Transverse colon (tissue), 4 donors: ENCODE measurements around the gene ECHDC3. TPM values are rescaled to one million over a fixed set of nuclear protein-coding genes. Genes with fewer than 3 reads are reported as not detected.

ENCODE experiments used
- DNase-seq: peaks from one replicate; pipeline ENCODE4 v3.0.0-alpha.2; 2019
- H3K27ac ChIP-seq, 4 donors: fragments of 200-600 bp; sonication (generic); 2 replicates each; pipeline ENCODE4 v1.5.1; 2016 to 2018; ENCODE audit warnings: inconsistent platforms in 4 of 4
- H3K27me3 ChIP-seq: fragments of 200-600 bp; sonication (generic); 2 replicates; pipeline ENCODE4 v1.5.1; 2017; ENCODE audit warnings: inconsistent platforms
- H3K36me3 ChIP-seq, 4 donors: fragments of 200-600 bp; sonication (generic); 2 replicates each; pipeline ENCODE4 v1.5.1; 2017 to 2019; ENCODE audit warnings: inconsistent platforms in 4 of 4
- H3K4me1 ChIP-seq, 4 donors: fragments of 200-600 bp; sonication (generic); 2 replicates each; pipeline ENCODE4 v1.5.1; 2017 to 2020; ENCODE audit warnings: inconsistent platforms in 4 of 4
- H3K4me3 ChIP-seq, 4 donors: fragments of 200-600 bp; sonication (generic); 1 replicate in 1 of 4; 2 replicates in 3 of 4; pipeline versions ENCODE4 v1.5.1 to v1.6.1; 2017 to 2019; ENCODE audit warnings: inconsistent platforms in 4 of 4
- H3K9me3 ChIP-seq, 2 donors: fragments of 200-600 bp; sonication (generic); 2 replicates each; pipeline ENCODE4 v1.5.1; 2017 to 2019; ENCODE audit warnings: inconsistent platforms in 2 of 2
- CTCF ChIP-seq, 5 experiments: fragments of 200-600 bp in 3 of 5; fragments of 450-650 bp in 2 of 5; sonication (generic) in 3 of 5; IDR thresholded peaks; 1 replicate in 2 of 5; 2 replicates in 3 of 5; pipeline ENCODE4 v1.5.1; 2016 to 2017; ENCODE audit warnings: antibody characterized with exemption in 5 of 5, inconsistent platforms in 3 of 5, mild to moderate bottlenecking in 2 of 5, moderate library complexity in 1 of 5
- EP300 ChIP-seq: sonication (generic); formaldehyde crosslinking; IDR thresholded peaks from one replicate; pipeline ENCODE4 v1.6.1; 2017; ENCODE audit warnings: antibody characterized with exemption, low read depth
- POLR2A ChIP-seq: fragments of 450-650 bp; IDR thresholded peaks from one replicate; pipeline ENCODE4 v1.6.1; 2016; ENCODE audit warnings: antibody characterized with exemption, mild to moderate bottlenecking, moderate library complexity
- POLR2AphosphoS5 ChIP-seq, 3 donors: sonication (generic); formaldehyde crosslinking; IDR thresholded peaks; one replicate each; pipeline ENCODE4 v1.6.1; 2016; ENCODE audit warnings: antibody characterized with exemption in 3 of 3
- WGBS, 2 donors: methylation state at CpG; one replicate each; pipeline ENCODE4 v1.1.5; 2018; ENCODE audit warnings: low coverage in 1 of 2; 5-methylcytosine and 5-hydroxymethylcytosine counted together
- in situ Hi-C, 4 donors: fragments of 200-750 bp; cut with MboI; loops; one replicate each; pipeline versions ENCODE4 v1.15.0 to v1.15.1; 2017; ENCODE audit warnings: low sequenced_read_pairs in 3 of 4, low pct_ligation_motif_present in 1 of 4, low pct_unique_long_range_greater_than_20kb in 1 of 4
- intact Hi-C: fragments of 100-400 bp; cut with DNase I; formaldehyde crosslinking; loops from one replicate; pipeline ENCODE4 v1.15.1; 2023; ENCODE audit warnings: low total_unique reads
- total RNA-seq, 4 donors: library from RNA; depleted of rRNA; stranded (reverse); fragments of >200 nt; gene quantifications; one replicate each; pipeline ENCODE4 v1.1.0, GENCODE V29; 2016

Gene ECHDC3
- total RNA-seq, 4 donors from 2014 or later, result 0.75 to 5.7 (median 4.0) TPM

DNA sequence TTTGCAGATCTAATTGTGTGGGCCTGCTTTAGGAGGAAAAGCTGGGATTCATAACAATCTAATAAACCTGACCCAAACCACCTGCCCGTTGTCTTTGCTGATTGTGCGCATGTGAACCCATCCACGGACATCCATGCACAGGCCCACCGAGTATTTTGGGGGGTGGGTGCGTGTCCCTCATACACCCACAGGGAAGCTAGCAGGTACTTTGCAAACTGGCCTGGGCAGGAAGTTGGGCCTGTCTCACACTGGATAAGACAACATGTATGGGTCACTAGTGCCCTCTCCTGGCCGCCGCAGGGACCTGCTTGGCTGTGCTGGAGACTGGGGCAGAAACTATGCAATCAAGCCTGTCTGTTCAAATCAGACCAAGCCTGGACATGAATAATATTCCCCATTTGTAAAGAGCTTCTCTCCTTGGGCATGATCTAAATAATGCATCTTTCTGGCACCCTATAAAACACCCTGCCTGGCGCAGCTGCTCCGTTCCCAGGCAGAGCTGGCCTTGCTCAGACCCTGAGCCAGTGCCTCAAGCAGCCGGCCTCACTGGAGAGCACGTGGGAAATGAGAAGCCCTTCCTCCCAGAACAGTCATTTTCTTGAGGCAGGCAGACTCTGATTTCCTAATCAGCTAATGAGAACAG, 15.8 kb downstream of the ECHDC3 start:
- no peak overlapping the region for H3K4me3 ChIP-seq
- peaks cover 0 to 11% (median 4%) of the 10 kb centered on the region in 4 donors for H3K4me1 ChIP-seq
- intact Hi-C loops, result loop anchor here (5.0 kb wide), 1 partner anchor 241 kb away; no protein-coding TSS in a partner anchor
- DNase-seq, result peak; percentile 89
- H3K9me3 ChIP-seq, result no peaks in the 10 kb centered on the region
- in situ Hi-C loops, result loop anchor here (10.0 kb wide), 1 partner anchor 243 kb away; no protein-coding TSS in a partner anchor
- WGBS, 2 donors, result 30 to 55% methylated on average over 4 to 11 of the region's 11 CpGs
- peak overlapping the region; percentile 3 to 60 (median 47) for H3K27ac ChIP-seq
- TF ChIP-seq POLR2AphosphoS5 (IDR thresholded peaks at IDR 0.05) (no peak), CTCF (IDR thresholded peaks at IDR 0.05) (peak; percentile 86 to 91 (median 89))
- no peaks in the 10 kb centered on the region for H3K36me3 ChIP-seq
- no peaks in the 10 kb centered on the region for H3K27me3 ChIP-seq

GRCh38 chr10:11758527-11759236, 16.5 kb downstream of the ECHDC3 start:
- Histone ChIP-seq H3K36me3 (no peaks in the 10 kb centered on the region), H3K4me1 (peaks cover 0 to 11% (median 4%) of the 10 kb centered on the region in 4 donors), H3K27ac (no peak overlapping the region), H3K4me3 (no peak overlapping the region), H3K27me3 (no peaks in the 10 kb centered on the region), H3K9me3 (no peaks in the 10 kb centered on the region)
- TF ChIP-seq EP300 (no peak), POLR2AphosphoS5 (IDR thresholded peaks at IDR 0.05) (no peak), POLR2A (no peak), CTCF (IDR thresholded peaks at IDR 0.05) (no peak)
- in situ Hi-C loops (loop anchor here (10.0 kb wide), 1 partner anchor 244 kb away; no protein-coding TSS in a partner anchor), intact Hi-C loops (loop anchor here (5.0 kb wide), 1 partner anchor 241 kb away; no protein-coding TSS in a partner anchor)
- 90% methylated on average over 13 of the region's 13 CpGs; no CpG with 5 or more reads in 1 of the 2 donors for WGBS, 2 donors
- DNase-seq, result no peak

GRCh38 chr10:11759347-11759746, 17.2 kb downstream of the ECHDC3 start:
- WGBS, 2 donors, result 83% methylated on average over 8 of the region's 8 CpGs; no CpG with 5 or more reads in 1 of the 2 donors
- H3K4me3 ChIP-seq, result no peak overlapping the region
- no peaks in the 10 kb centered on the region for H3K27me3 ChIP-seq
- no peaks in the 10 kb centered on the region for H3K9me3 ChIP-seq
- in situ Hi-C loops, result loop anchor here (10.0 kb wide), 1 partner anchor 245 kb away; no protein-coding TSS in a partner anchor
- H3K4me1 ChIP-seq, result peaks cover 0 to 11% (median 4%) of the 10 kb centered on the region in 4 donors
- intact Hi-C loops, result loop anchor here (5.0 kb wide), 1 partner anchor 242 kb away; no protein-coding TSS in a partner anchor
- no peaks in the 10 kb centered on the region for H3K36me3 ChIP-seq
- no peak overlapping the region for H3K27ac ChIP-seq
- DNase-seq, result no peak
- TF ChIP-seq CTCF (IDR thresholded peaks at IDR 0.05) (no peak), EP300 (no peak), POLR2A (no peak), POLR2AphosphoS5 (IDR thresholded peaks at IDR 0.05) (no peak)

DNA sequence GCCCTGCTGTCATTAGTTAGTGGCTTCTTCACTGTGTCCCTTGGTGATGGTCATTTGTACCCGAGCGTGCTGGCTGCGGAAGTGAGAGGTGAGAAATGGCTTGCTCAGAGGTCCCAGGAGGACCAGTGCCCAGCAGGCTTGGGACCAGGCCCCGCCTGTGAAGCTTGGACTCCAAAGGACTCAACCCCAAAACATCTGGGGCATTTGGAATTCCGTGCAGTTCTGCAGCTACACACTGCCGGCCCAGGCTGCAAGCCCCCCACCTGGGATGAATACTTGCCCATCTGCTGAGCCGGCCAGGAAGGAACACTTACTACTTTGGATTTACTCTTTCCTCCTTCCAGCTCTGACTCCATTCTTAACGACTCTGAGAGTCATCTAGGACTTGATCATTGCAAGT, 18.0 kb downstream of the ECHDC3 start:
- Histone ChIP-seq H3K36me3 (no peaks in the 10 kb centered on the region), H3K27ac (no peak overlapping the region), H3K9me3 (no peaks in the 10 kb centered on the region), H3K27me3 (no peaks in the 10 kb centered on the region), H3K4me1 (peaks cover 0 to 11% (median 4%) of the 10 kb centered on the region in 4 donors), H3K4me3 (no peak overlapping the region)
- WGBS, 2 donors, result 97% methylated on average over 8 of the region's 8 CpGs; no CpG with 5 or more reads in 1 of the 2 donors
- in situ Hi-C loops (no loop called here), intact Hi-C loops (no loop called here)
- no peak for DNase-seq
- TF ChIP-seq POLR2AphosphoS5 (IDR thresholded peaks at IDR 0.05) (no peak), EP300 (no peak), CTCF (IDR thresholded peaks at IDR 0.05) (no peak), POLR2A (no peak)
